A673 (cell line): ENCODE measurements around the gene COL4A2. TPM values are rescaled to one million over a fixed set of nuclear protein-coding genes. Genes with fewer than 3 reads are reported as not detected.

Experiments used
- BruUV-seq: library from RNA; stranded (reverse); fragments of 400-500 nt; replicated peaks from 2 replicates; lab custom pipeline; 2021; lab: Mats Ljungman, UMichigan
- CTCF ChIA-PET: fragments of 300-600 bp; sonication (Branson Sonifier 250); formaldehyde crosslinking; loops from one replicate; lab custom pipeline; 2022; ENCODE audit warnings: antibody characterized with exemption; lab: Charles Lee
- POLR2A ChIA-PET: fragments of 300-600 bp; sonication (Branson Sonifier 250); formaldehyde crosslinking; loops from one replicate; lab custom pipeline; 2022; ENCODE audit warnings: antibody characterized with exemption; ENCODE audit not compliant: low non-redundant PET; lab: Charles Lee
- DNase-seq: peaks from one replicate; pipeline ENCODE4 v3.0.0-alpha.2; 2015; ENCODE audit warnings: low spot score
- H3K27ac ChIP-seq: fragments of 200-600 bp; sonication (generic); 2 replicates; pipeline ENCODE4 v1.5.1; 2016; ENCODE audit warnings: mixed run types, low read depth, mild to moderate bottlenecking, mixed read lengths, antibody characterized with exemption, low read length; ENCODE audit not compliant: poor library complexity, severe bottlenecking
- H3K27me3 ChIP-seq: fragments of 200-600 bp; sonication (generic); replicated peaks from 2 replicates; pipeline ENCODE4 v1.6.1; 2017; ENCODE audit warnings: mixed run types, low read depth, mild to moderate bottlenecking, mixed read lengths, antibody characterized with exemption, low read length; ENCODE audit not compliant: insufficient read depth, poor library complexity
- H3K36me3 ChIP-seq: fragments of 200-600 bp; sonication (generic); 2 replicates; pipeline ENCODE4 v1.6.1; 2016; ENCODE audit warnings: mixed run types, mild to moderate bottlenecking, mixed read lengths, antibody characterized with exemption, low read length; ENCODE audit not compliant: insufficient read depth, poor library complexity, severe bottlenecking
- H3K4me1 ChIP-seq: fragments of 200-600 bp; sonication (generic); 2 replicates; pipeline ENCODE4 v1.6.1; 2017; ENCODE audit warnings: mixed run types, mild to moderate bottlenecking, mixed read lengths, antibody characterized with exemption, low read length; ENCODE audit not compliant: insufficient read depth, poor library complexity, severe bottlenecking
- H3K4me3 ChIP-seq: fragments of 200-600 bp; sonication (generic); 2 replicates; pipeline ENCODE4 v1.5.1; 2016; ENCODE audit warnings: low read depth, mixed run types, mild to moderate bottlenecking, mixed read lengths, low read length; ENCODE audit not compliant: poor library complexity, severe bottlenecking
- H3K9me3 ChIP-seq: fragments of 200-600 bp; sonication (generic); 2 replicates; pipeline ENCODE4 v1.6.1; 2016; ENCODE audit warnings: mixed run types, low read depth, mild to moderate bottlenecking, mixed read lengths, antibody characterized with exemption, low read length; ENCODE audit not compliant: poor library complexity, severe bottlenecking
- EZH2 ChIP-seq: fragments of 200-600 bp; sonication (generic); IDR thresholded peaks from 2 replicates; pipeline ENCODE4 v1.6.1; 2017; ENCODE audit warnings: borderline replicate concordance, low read depth, mild to moderate bottlenecking, mixed read lengths, antibody characterized with exemption, low read length; ENCODE audit not compliant: poor library complexity, severe bottlenecking
- intact Hi-C: fragments of 100-400 bp; cut with micrococcal nuclease; formaldehyde crosslinking; loops from one replicate; pipeline ENCODE4 v1.10.0; 2022; ENCODE audit not compliant: unreplicated experiment
- total RNA-seq: library from RNA; stranded (reverse); gene quantifications from 2 replicates; pipeline ENCODE4 v1.2.3, GENCODE V29; 2021
- TF ChIP-seq, protein P1 (sequence below): fragments of 300-800, 200-600 bp; sonication (generic); conservative IDR thresholded peaks from 2 replicates; pipeline ENCODE4 v1.5.1; 2017; ENCODE audit warnings: low read depth, mild to moderate bottlenecking, antibody characterized with exemption, low read length, moderate library complexity, mixed read lengths

Gene COL4A2
- total RNA-seq, 1 experiment from 2014 or later: 184 TPM

DNA sequence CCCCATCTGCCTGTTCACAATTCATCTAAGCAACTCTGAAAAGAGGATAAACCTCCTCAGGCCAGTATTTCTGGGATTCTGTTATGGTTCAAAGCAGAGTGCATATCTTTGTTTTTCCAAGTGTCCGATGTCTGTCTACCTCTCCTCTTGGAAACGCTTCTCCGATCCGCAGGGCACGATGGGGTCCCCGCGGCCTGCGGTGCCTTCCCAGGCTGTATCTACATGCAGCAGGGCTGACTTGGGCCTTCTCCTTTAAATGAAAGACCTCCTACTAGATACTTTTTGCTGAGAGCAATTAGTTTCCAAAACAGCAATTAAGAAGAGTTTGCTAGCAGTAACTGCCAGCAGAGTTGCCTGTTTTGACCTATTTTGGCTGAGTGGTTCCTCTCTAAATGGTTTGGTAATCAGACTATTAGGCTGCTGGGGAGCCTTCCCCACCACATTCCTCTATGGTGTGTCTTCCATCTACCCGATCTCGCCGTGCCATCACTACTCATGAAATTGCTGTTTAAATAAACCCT, 23.5 kb downstream of the COL4A2 start:
- ChIA-PET CTCF (no interaction called here), POLR2A (no interaction called here)

DNA sequence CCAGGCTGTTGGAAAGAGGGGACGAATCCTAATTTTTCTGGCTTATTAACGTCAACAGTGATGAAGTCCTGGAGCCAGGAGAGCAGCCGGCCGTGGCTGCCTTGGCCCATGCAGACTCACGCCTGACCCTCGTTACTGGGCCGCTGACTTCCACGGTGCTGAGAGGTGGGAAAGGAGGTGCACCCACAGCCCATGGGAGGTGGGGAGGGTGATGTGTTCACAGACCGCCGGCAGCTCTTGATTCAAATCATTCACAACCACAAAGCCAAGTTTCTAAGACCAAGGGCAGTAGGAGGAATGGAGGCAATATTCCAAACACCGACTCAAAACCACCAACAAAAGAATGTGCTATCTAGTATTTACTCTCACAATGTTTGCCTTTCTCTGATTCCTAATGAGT, 24.3 kb downstream of the COL4A2 start:
- H3K27ac ChIP-seq: no peak overlapping the region
- DNase-seq: no peak
- no peaks in the 10 kb centered on the region for H3K9me3 ChIP-seq
- TF ChIP-seq, protein P1, sequence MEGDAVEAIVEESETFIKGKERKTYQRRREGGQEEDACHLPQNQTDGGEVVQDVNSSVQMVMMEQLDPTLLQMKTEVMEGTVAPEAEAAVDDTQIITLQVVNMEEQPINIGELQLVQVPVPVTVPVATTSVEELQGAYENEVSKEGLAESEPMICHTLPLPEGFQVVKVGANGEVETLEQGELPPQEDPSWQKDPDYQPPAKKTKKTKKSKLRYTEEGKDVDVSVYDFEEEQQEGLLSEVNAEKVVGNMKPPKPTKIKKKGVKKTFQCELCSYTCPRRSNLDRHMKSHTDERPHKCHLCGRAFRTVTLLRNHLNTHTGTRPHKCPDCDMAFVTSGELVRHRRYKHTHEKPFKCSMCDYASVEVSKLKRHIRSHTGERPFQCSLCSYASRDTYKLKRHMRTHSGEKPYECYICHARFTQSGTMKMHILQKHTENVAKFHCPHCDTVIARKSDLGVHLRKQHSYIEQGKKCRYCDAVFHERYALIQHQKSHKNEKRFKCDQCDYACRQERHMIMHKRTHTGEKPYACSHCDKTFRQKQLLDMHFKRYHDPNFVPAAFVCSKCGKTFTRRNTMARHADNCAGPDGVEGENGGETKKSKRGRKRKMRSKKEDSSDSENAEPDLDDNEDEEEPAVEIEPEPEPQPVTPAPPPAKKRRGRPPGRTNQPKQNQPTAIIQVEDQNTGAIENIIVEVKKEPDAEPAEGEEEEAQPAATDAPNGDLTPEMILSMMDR: no peak
- no peak for TF ChIP-seq EZH2
- no peaks in the 10 kb centered on the region for H3K27me3 ChIP-seq
- ChIA-PET CTCF (no interaction called here), POLR2A (no interaction called here)
- H3K4me3 ChIP-seq: no peak overlapping the region
- intact Hi-C loops: no loop called here
- no TSS peak for BruUV-seq
- peaks cover 3% of the 10 kb centered on the region for H3K36me3 ChIP-seq
- peaks cover 47% of the 10 kb centered on the region for H3K4me1 ChIP-seq

More for the DNA sequence above, 23.5 kb downstream of the COL4A2 start:
- DNase-seq: no peak
- no peak overlapping the region for H3K4me3 ChIP-seq
- intact Hi-C loops: no loop called here
- peak overlapping the region; percentile 21 for H3K27ac ChIP-seq
- no peak for TF ChIP-seq EZH2
- TF ChIP-seq, protein P1: no peak
- peaks cover 54% of the 10 kb centered on the region for H3K4me1 ChIP-seq
- H3K9me3 ChIP-seq: no peaks in the 10 kb centered on the region
- H3K27me3 ChIP-seq: no peaks in the 10 kb centered on the region
- BruUV-seq: no TSS peak
- H3K36me3 ChIP-seq: peaks cover 3% of the 10 kb centered on the region

DNA sequence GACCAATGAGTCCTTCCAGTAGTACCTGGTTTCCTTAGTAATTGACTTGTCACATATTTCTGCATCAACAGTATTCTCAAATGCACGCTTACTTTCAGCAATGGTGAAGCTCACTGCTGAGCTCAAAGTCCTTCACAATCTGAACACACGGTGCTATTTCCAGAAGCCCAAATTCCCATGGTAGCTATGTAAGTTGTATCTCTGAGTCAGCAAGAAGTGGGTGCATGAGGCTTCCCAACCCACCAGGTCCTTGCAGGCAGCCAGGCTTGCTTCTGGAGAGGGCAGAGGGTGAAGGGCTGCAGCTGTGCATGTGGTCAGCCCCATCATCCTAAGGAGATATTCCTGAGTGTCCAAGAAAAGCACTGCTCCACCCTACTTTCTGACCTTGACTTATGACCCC, 25.7 kb downstream of the COL4A2 start:
- H3K9me3 ChIP-seq: no peaks in the 10 kb centered on the region
- no peak overlapping the region for H3K27ac ChIP-seq
- BruUV-seq: no TSS peak
- ChIA-PET POLR2A (no interaction called here), CTCF (no interaction called here)
- TF ChIP-seq EZH2: no peak
- TF ChIP-seq, protein P1: no peak
- no peak overlapping the region for H3K4me3 ChIP-seq
- intact Hi-C loops: no loop called here
- no peaks in the 10 kb centered on the region for H3K27me3 ChIP-seq
- peaks cover 34% of the 10 kb centered on the region for H3K4me1 ChIP-seq
- H3K36me3 ChIP-seq: peaks cover 3% of the 10 kb centered on the region
- DNase-seq: no peak
